EL (cell line): Measurements from ENCODE around the gene TRPV4.
A peak's percentile ranks its signal among the peaks of the same experiment; 100 is the strongest.
"Not testable (repeated sequence)": the region's sequence is repeated elsewhere in the genome, so short reads cannot be mapped to it uniquely, and the experiment has no call there.

Source experiments
- DNase-seq: peaks from one replicate; pipeline ENCODE4 v3.0.0-alpha.2; 2016

The TRPV4 gene

DNA sequence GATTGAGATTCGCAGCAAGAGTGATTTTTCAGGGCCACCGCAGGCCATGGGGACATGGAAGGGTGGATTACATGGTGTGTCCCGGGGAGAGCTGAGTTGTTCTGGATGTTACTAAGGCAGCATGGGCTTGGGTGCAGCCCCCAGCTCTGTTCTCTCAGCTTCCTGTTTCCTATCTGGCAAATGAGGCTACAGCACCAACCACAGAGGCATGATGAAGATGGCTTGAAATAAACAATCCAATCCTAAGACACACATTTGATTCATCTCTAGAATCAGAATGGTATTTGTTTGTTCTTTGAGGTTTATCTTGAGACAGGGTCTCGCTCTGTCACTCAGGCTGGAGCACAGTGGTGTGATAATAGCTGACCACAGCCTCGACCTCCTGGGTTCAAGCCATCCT, 25.6 kb upstream of the TRPV4 start:
- DNase-seq, result no peak

DNA sequence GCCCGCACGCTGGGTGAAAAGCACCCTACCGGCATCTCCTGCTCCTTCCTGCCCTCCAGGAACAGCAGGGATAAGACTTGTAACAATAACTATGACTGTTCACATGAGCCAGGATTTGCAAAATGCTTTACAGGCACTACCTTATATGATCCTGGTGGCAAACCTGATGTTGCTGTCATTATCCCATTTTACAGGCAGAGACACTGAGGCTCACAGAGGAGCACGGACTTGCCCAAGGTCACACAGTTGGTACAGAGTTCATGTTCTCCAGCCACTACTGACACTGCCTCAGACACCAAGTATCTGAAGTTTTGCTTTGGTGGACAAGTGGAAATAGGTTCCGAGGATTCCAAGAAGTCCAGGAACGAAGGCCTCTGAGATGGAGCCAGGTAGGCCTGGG, 24.5 kb upstream of the TRPV4 start:
- DNase-seq, result no peak

DNA sequence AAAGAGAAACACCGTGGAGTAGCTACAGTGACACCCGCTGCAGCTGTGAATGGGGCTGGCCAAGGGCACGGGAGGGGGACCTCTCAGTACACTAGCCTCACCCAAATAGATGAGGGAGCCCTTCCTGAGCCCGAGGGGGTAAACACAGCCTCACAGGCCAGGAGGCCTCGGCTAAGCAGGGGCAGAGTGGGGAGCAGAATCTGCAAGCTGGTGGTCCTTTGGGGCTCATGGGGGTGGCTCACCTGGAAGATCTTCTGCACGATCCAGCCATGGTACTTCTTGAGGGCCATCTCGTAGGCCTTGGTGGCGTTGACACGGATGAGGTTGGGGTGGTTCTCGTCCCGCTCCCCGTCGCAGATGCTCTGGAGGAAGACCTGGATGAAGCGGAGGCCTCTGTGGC, 22.2 kb upstream of the TRPV4 start:
- no peak for DNase-seq

DNA sequence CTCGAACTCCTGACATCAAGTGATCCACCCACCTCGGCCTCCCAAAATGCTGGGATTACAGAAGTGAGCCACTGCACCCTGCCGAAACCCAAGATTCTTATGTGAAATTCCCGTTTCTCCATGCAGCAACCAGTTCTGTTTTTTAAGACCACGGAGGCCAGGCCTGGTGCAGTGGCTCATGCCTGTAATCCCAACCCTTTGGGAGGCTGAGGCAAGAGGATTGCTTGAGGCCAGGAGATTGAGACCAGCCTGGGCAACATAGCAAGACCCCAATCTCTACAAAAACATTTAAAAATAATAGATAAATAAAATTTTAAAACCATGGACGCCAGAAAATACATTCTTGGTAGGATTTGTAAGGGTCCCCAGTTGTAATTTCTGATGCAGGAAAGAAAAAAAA, 17.3 kb upstream of the TRPV4 start:
- not testable (repeated sequence) for DNase-seq

DNA sequence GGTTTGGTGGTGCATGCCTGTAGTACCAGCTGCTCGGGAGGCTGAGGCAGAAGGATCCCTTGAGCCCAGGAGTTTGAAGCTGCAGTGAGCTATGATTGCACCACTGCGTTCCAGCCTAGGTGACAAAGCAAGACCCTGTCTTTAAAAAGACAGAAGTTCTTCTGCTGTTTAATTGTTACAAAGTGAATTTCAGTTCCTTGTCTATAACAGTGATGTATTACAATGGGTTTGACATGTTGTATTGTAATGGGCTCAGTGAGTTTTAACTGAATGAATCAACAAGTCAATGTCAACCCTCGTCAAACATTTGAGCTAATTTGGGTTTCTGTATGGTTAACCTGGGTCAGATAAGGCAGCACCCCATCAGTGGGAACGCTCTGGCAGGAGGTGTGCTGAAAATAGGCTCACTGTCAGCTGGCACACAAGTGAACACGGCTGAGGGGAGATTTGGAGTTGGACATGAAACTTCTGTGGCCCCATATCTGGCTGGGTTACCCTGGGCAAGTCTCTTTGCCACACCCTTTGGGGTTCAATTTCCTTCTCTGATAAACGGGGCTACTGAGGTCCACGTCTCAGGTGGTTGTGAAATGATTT, 14.0 kb upstream of the TRPV4 start:
- no peak for DNase-seq

DNA sequence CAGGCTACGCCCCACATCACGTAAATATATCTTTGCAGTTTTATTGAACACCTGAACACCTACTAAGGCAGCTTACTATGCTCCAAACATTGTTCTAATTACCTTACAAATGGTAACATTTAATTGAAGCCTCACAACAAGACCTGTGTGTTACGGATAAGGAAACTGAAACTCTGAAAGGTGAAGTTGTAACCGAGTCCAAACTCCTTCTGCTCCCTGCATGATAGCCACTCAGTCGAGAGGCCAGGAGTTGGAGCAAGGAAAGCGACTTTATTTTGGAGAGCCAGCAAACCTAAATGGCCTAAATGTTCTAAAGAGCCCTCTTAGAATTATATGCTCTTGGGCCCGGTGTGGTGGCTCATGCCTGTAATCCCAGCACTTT, 12.6 kb upstream of the TRPV4 start:
- DNase-seq, result no peak

DNA sequence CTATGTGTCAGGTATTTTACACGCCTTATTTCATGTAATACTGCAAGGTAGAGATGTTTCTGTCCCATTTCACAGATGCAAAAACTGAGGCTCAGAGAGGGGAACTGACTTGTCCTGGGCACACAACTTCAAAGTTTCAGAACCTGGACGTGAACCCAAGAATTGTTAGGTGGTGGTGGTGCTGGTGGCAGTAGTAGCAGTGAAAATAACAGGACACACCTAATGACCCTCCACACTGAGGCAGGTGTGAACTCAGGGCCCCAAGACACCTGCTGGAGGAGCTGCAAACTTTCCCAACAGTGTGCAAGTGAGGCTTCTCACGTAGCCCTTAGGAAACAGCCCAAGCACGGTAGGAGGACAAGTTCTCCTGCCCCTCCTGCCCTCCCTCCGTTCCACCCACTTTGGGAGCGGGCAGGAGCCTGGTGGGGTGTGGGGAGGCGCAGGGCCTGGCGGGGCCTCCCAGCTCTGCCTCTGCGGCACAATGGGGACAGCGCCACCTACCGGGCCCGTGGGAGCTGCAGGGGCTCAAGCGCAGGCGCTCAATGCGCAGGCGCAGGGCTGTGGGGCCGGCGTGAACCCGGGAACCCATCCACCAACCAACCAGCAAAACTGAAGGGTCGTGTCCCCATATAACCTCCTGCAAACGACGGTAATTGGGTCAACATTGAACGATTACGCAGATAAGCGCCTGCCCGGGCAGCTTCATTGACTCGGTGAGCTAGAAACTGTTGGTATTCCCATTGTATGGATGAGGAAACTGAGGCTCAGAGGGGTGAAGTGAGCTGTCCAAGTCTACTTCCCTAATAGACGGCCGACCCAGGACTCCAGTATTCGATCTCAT, 12.0 kb upstream of the TRPV4 start:
- peak; percentile 80 for DNase-seq

DNA sequence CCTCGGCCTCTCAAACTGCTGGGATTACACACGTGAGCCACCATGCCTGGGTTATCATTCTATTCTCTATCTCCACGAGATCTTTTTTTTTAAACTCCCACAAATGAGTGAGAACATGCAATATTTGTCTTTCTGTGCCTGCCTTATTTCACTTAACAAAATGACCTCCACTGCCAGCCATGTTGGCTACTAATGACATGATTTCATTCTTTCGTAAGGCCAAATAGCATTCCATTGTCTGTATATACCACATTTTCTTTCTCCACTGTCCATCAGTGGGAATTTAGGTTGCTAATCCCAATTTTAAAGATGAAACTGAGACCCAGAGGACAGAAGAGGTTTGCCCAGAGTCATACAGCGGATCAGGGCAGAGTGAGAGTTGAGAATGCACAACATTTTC, 10.9 kb upstream of the TRPV4 start:
- no peak for DNase-seq

DNA sequence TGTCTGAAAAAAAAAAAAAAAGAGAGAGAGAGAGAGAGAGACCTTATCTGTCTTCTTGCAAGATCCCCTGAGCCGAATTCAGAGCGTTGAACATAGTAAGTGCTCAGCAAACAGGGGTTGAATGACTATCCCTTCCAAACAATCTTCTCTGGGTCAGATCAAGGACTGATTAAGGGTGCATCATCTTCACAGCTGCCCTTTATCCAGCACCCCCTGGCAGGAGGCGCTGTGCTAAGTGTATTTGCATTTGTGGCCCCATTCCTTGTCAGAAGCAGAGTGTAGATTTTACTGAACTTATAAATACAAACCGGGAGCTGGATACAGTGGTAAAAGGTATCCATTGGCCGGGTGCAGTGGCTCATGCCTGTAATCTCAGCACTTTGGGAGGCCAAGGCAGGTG, 8.8 kb upstream of the TRPV4 start:
- DNase-seq, result no peak

DNA sequence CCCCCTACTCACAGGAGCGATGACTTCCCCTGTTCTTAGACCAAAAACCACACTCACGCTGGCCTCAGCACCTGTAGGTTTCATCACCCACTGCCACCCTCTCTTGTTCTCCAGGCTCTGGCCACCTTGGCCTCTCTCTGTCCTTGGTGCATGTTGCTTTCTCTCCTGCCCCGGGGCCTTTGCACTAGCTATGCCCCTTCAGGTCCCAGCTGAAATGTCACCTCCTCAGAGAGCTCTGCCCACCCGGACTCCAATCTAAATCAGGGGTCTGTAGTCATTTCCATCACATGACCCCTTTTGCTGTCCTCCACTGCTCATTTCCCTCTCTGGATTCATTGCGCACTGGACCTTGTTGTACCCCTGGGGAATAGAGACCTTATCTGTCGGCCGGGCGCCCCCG, 8.2 kb upstream of the TRPV4 start:
- DNase-seq, result no peak

DNA sequence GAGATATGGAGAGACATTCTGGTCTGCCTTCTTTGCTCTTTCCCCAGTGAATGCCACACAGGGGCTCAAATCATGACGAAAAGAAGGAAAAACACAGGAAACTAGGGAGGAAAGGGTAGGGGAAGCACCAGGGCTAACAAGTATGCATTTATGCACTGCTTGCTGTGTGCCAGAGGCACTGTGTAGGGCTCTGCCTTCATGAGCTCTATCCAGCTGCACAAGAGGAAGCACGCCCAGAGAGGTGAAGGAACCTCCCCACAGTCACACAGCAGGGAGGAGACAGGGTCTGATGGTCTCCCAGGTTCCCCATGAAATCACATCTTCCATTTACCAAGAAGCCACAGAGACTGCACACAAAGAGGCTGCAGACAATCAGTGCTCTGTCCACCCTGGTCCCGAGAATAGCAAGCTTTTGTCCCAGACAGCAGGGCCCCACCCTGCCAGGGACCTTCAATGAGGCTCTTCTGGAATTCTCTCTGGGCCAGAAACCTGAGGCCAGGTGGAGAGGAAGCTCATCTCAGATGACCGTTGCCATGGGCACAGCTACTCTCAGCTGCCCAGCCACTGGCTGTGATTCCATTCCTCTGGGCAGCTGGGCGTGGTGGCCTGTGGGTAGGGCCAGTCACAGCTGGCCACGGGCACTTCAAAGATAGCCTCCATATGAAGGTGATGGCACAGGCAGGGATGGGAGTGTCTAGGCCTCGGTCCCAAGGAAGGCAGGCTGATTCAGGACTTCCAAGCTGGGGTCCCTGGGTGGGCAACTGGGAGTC, 7.3 kb upstream of the TRPV4 start:
- DNase-seq, result no peak

DNA sequence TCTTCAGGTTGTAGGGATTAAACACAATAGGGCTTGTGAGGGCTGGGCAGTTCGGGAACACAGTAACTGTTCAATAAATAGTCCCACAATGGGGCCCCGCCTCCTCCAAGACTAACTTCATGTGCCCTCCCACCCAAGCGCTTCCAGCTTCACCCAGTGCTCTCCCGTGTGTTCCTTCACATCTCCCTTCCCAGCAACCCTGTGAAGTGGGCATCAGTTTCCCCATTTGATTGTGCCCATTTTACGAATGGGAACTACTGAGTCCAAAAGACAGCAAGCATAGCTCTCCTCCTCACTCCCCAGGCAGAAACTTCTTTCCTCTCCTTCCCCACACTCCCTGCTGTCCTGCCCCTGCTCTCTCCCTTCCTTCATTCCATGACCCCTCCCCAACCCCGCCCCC, 6.2 kb upstream of the TRPV4 start:
- no peak for DNase-seq

DNA sequence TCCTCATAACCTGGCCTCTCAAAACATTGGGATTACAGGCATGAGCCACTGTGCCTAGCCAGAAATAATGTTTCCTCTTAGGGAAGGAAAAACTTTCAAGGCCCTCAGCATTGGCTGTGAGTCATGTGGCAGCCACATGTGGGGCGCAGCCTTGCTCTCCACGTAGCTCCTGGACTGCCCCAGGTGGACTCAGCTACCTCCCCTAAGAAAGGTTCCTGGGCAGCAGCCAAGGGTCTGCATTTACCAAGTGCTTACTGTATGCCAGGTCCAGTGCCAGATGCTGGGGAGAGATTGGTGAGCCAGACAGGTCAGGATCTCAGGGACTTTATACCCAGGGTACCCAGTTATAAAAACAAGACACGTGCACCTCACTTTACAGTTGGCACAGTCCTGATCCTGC, 3.7 kb upstream of the TRPV4 start:
- DNase-seq, result peak; percentile 53

DNA sequence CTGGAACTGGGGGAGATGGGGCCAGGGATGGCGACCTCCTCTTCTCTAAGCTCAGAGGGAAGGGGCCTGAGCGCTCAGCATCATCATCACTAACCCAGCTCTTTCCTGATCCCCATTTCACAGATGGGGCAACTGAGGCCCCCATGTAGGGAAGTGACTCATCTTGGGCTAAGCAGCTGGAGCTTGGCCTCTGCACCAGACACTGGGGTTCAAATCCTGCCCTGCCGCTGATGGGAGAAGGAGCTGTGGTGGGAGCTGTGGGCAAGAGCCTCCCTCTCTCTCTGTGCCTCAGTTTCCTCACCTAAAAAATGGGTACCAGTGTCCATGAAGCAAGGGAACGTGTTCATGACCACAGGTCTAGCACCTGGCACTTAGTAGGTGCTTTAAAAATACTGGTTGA, 2.6 kb upstream of the TRPV4 start:
- DNase-seq, result no peak

DNA sequence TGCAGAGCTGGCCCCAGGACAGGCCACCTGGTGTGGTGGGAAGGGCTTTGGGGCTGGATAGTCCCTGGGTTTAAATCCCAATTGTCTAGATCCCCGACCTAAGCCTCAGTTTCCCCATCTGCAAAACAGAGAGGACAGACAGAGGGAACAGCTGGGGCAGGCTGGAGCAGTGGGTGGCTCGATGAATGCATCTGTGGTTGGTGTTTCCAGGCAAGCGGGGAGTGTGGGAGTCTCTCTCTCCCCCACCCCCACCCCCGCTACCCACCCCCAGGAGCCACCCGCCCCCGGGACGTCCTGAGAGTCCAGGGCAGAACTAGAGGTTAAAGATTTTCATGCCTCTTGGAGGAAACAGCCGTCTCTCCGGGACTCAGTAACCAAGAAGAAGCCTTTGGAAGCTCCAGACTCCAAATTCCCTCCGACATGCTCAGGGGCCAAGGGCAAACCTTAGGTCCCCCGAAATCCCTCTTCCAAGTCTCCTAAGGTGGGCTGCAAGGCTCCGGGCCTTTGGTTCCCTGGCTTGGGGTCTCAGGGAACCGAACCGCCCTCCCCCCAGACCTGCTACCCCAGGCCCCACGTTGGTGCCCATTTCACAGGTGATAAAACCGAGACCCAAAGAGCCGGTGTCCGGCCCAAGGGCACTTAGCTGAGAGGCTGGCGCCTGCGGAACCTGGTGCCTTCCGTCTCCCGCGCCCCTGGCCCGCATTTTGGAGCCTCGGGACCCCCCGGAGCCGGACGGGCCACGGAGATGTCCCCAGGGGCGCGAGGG, 474 bp downstream of the TRPV4 start:
- DNase-seq, result no peak

DNA sequence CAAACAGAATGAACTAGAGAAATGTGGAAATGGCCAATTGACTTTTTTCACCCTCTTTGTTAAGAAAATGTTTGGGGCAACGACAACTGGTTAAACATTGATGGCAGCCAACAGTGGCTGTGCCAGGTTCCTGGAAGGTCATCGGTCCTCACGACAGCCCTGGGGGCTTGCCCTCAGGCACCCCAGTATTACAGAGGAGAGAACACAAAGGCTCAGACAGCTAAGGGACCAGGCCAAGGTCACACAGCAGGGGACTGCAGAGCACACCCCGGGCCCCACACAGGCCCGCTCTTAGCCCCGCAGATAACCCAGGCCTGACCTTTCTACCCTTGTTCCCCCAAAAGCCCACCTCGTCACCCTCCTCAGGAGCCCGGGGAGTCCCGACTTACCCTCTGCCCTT, 1.3 kb downstream of the TRPV4 start:
- no peak for DNase-seq

DNA sequence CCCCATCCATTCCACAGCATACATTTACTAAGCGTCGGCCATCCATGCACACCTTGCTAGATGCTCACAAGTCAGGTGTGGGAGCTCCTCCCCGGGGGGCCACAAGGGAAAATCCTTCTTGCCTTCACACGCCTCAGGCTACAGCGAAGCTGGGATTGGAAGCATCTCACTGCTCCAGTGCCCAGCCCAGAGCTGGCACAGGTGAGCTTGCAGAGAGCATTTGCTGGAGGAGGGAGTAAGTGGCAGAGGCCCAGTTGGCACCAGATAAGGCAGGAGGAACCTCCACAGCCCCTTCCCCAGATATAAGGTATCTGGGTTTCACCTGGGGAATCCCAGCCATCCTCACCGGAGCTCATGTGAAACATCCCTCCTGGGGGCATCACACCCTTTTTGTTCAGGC, 1.8 kb downstream of the TRPV4 start:
- no peak for DNase-seq

DNA sequence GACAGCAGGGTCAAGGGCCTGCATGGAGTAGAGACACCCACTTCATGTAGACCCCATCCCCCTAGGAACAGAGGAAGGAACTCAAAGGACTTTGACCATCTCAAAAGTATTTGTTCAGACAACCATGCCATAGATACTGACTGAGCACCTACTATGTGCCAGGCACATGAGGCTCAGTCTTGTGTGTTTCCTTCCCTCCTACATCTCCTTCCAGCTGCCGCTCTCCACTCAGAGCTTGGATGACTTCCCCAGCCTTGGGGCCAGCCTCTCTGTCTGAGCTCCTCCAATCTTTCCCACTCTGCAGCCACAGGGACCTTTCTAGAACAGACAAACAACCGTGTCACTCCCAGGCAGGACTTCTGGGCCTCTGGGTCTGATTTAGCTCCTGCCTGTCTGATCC, 2.5 kb downstream of the TRPV4 start:
- DNase-seq, result no peak

DNA sequence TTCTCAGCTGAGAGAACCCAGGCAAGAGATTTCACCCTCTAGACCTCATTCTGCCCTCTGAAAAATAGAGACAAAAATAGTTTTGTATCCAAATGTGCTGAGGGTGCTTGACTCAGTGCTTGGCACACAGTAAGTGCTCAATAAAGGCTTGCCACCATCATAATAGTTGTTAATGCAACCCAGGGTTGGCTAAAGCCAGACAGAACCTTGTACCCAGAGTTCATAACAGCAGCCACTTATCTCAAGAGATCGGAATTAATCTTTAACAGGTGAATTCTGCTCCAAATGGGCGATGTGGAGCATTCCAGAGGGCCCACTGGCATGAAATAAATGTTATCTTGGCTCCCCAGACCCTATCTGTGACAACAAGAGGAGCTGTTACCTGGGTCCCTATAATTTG, 2.9 kb downstream of the TRPV4 start:
- DNase-seq, result no peak

DNA sequence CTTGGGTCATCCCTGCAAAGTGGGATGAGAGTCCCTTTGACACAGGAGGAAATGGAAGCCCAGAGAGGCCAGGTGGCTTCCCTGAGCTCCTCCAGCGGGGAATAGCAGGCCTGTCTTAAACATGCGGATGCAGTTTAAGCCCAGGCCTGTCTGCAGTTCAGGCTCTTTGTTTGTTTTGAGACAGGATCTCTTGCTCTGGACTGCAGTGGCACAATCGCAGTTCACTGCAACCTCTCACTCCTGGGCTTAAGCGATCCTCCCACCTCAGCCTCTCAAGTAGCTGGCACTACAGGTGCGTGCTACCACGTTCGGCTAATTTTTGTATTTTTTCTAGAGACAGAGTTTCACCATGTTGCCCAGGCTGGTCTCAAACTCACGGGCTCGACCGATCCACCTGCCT, 3.5 kb downstream of the TRPV4 start:
- no peak for DNase-seq

DNA sequence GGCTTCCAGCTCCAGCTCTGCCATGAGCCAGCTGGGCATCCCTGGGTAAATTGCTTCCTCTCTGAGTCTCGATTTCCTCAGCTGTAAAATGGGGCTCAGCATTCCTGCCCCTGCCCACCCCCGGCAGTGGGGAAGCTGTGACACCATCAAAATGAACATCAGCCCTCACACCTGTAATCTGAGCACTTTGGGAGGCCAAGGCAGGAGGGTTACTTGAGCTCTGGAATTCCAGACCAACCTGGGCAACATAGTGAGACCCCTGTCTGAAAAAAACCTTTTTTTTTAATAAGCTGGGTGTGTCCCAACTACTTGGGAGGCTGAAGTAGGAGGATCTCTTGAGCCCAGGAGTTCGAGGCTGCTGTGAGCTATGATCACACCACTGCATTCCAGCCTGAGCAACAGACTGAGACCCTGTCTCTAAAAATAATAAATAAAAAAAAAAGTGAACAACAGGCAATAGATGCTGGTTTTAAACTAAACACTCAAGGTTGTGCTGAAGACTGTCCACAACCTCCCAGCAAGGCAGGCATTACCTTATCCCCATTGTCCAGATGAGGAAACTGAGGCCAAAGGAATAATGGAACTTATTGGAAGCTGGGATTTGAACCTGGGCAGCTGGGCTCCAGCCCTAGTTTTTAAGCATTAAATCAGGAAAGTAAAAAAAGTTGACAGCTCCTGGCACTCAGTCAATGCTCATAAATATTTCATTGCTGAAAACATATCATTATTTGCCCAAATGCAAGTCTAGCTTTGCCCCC, 4.3 kb downstream of the TRPV4 start:
- no peak for DNase-seq
